IPS-18a (cell line): Measurements from ENCODE around the gene SNX20.

Source experiments
- H3K27ac ChIP-seq: one replicate; pipeline ENCODE4 v1.5.1; 2013; ENCODE audit warnings: low read length
- H3K27me3 ChIP-seq: one replicate; pipeline ENCODE4 v1.6.1; 2013; ENCODE audit warnings: mild to moderate bottlenecking, low read length; ENCODE audit not compliant: control insufficient read depth, insufficient read depth
- H3K36me3 ChIP-seq: one replicate; pipeline ENCODE4 v1.6.1; 2013; ENCODE audit warnings: low read depth, low read length; ENCODE audit not compliant: control insufficient read depth
- H3K4me1 ChIP-seq: one replicate; pipeline ENCODE4 v1.6.1; 2013; ENCODE audit warnings: low read depth, low read length; ENCODE audit not compliant: control insufficient read depth
- H3K4me3 ChIP-seq: one replicate; pipeline ENCODE4 v1.5.1; 2013; ENCODE audit warnings: low read length
- H3K9ac ChIP-seq: one replicate; pipeline ENCODE4 v1.6.1; 2013; ENCODE audit warnings: mild to moderate bottlenecking, low read length, moderate library complexity
- H3K9me3 ChIP-seq: one replicate; pipeline ENCODE4 v1.6.1; 2013; ENCODE audit warnings: low read depth, low read length; ENCODE audit not compliant: control insufficient read depth

The SNX20 gene

DNA sequence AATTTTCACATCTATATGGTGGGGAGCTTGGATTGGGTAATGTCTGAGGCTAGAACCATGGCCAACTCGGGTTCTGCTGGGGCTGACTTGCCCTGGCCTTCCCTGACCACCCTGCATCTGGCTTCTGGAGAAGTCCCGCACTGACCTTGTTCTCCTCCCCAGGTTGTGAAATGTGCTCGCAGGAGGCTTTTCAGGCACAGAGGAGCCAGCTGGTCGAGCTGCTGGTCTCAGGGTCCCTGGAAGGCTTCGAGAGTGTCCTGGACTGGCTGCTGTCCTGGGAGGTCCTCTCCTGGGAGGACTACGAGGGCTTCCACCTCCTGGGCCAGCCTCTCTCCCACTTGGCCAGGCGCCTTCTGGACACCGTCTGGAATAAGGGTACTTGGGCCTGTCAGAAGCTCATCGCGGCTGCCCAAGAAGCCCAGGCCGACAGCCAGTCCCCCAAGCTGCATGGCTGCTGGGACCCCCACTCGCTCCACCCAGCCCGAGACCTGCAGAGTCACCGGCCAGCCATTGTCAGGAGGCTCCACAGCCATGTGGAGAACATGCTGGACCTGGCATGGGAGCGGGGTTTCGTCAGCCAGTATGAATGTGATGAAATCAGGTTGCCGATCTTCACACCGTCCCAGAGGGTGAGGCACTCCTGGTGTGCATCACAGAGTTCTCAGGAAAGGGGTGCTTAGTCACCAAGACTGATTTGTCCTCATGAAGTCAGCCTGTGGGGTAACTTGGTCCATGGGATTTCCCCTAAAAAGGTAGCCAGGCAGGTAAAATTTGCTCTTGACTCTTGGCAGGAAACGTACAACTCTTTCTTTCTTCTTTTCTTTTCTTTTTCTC, 18.4 kb upstream of the SNX20 start:
- H3K9ac ChIP-seq: no peak overlapping the region
- no peak overlapping the region for H3K27ac ChIP-seq
- H3K4me1 ChIP-seq: no peaks in the 10 kb centered on the region
- H3K4me3 ChIP-seq: no peak overlapping the region
- H3K36me3 ChIP-seq: no peaks in the 10 kb centered on the region
- peaks cover 8% of the 10 kb centered on the region for H3K9me3 ChIP-seq
- peaks cover 1% of the 10 kb centered on the region for H3K27me3 ChIP-seq

- Histone ChIP-seq H3K27ac (no peak overlapping the region), H3K36me3 (no peaks in the 10 kb centered on the region), H3K4me1 (no peaks in the 10 kb centered on the region), H3K27me3 (peaks cover 13% of the 10 kb centered on the region), H3K4me3 (no peak overlapping the region), H3K9me3 (no peaks in the 10 kb centered on the region), H3K9ac (no peak overlapping the region)
These were observed 17.0 kb upstream of the SNX20 start for GRCh38 chr16:50697881-50698767.

DNA sequence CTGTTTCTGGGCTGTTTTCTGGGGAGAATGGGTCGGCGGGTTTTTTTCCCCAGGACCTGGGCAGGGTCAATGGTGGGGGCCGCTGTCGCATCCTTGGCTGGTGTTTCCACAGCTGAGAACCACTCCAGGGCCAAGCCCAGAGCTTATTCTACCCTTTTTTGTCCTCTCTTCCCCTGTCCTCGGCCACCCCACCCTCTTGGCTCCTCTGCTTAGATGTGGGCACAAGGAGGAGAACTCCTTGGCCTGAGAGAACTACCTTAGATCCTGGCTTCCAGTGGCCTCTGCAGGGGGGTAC, 16.3 kb upstream of the SNX20 start:
- no peak overlapping the region for H3K4me3 ChIP-seq
- no peak overlapping the region for H3K27ac ChIP-seq
- H3K27me3 ChIP-seq: peaks cover 21% of the 10 kb centered on the region
- H3K9ac ChIP-seq: no peak overlapping the region
- no peaks in the 10 kb centered on the region for H3K4me1 ChIP-seq
- H3K36me3 ChIP-seq: no peaks in the 10 kb centered on the region
- H3K9me3 ChIP-seq: no peaks in the 10 kb centered on the region

GRCh38 chr16:50696575-50697420, 15.7 kb upstream of the SNX20 start:
- peaks cover 24% of the 10 kb centered on the region for H3K27me3 ChIP-seq
- no peak overlapping the region for H3K27ac ChIP-seq
- H3K4me3 ChIP-seq: no peak overlapping the region
- H3K36me3 ChIP-seq: no peaks in the 10 kb centered on the region
- no peaks in the 10 kb centered on the region for H3K4me1 ChIP-seq
- H3K9ac ChIP-seq: no peak overlapping the region
- no peaks in the 10 kb centered on the region for H3K9me3 ChIP-seq

DNA sequence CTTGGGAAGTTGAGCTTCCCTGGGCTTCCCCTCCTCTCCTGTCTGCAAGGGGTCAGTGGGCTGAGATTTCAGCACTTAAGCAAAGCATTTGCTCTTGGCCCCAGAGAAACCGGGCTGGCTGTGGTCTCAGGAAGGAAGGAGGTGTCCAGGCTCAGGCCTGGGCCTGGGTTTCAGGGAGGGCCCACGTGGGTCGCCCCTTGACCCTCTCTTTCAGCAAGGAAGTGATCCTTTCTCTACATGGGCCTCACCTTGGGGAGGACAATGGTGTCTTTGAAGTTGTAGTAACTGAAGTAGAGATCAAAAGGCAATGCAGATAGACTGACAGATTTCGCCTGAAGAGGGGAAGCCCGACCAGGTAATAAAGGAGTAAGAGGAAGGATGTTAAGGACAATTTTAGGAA, 15.0 kb upstream of the SNX20 start:
- H3K9me3 ChIP-seq: no peaks in the 10 kb centered on the region
- H3K27me3 ChIP-seq: peaks cover 24% of the 10 kb centered on the region
- H3K36me3 ChIP-seq: no peaks in the 10 kb centered on the region
- no peak overlapping the region for H3K4me3 ChIP-seq
- H3K4me1 ChIP-seq: no peaks in the 10 kb centered on the region
- H3K9ac ChIP-seq: no peak overlapping the region
- H3K27ac ChIP-seq: no peak overlapping the region

- no peaks in the 10 kb centered on the region for H3K9me3 ChIP-seq
- H3K27ac ChIP-seq: no peak overlapping the region
- peaks cover 24% of the 10 kb centered on the region for H3K27me3 ChIP-seq
- H3K4me3 ChIP-seq: no peak overlapping the region
- H3K36me3 ChIP-seq: no peaks in the 10 kb centered on the region
- H3K9ac ChIP-seq: no peak overlapping the region
- no peaks in the 10 kb centered on the region for H3K4me1 ChIP-seq
These were observed 14.2 kb upstream of the SNX20 start for GRCh38 chr16:50695017-50696000.

DNA sequence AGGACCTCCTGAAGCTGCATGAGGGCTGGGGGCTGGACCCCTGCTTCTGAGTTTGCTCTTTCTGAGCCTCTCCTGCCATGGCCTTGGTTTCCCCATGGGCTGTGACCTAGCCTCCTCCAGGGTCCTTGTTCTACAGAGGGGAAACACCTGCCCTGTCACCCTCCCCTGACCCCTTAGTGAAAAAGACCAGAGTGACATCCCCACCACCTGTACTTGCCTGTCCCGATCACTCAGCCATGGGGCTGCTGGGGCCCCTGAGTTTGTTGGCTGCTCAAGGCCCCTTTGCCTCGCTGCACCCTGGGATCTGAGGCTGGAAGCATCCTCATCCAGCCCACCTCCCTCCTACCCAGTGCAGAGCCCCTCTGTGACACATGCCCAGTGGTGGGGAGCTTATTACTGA, 13.1 kb upstream of the SNX20 start:
- Histone ChIP-seq H3K27me3 (peaks cover 24% of the 10 kb centered on the region), H3K9me3 (no peaks in the 10 kb centered on the region), H3K4me1 (no peaks in the 10 kb centered on the region), H3K4me3 (no peak overlapping the region), H3K27ac (no peak overlapping the region), H3K9ac (no peak overlapping the region), H3K36me3 (no peaks in the 10 kb centered on the region)

GRCh38 chr16:50692999-50693781, 12.1 kb upstream of the SNX20 start, which contains the start of gene NOD2:
Gene NOD2 (plus strand): TSS chr16:50693606. CDS start chr16:50699496, 5,890 bp downstream.
- H3K27ac ChIP-seq: no peak within 1 kb of the TSS
- no peaks in the 10 kb centered on the region for H3K36me3 ChIP-seq
- no peaks in the 10 kb centered on the region for H3K9me3 ChIP-seq
- peak within 1 kb of the TSS; percentile 50 for H3K4me3 ChIP-seq
- H3K4me1 ChIP-seq: no peaks in the 10 kb centered on the region
- H3K27me3 ChIP-seq: peaks cover 24% of the 10 kb centered on the region
- no peak within 1 kb of the TSS for H3K9ac ChIP-seq

DNA sequence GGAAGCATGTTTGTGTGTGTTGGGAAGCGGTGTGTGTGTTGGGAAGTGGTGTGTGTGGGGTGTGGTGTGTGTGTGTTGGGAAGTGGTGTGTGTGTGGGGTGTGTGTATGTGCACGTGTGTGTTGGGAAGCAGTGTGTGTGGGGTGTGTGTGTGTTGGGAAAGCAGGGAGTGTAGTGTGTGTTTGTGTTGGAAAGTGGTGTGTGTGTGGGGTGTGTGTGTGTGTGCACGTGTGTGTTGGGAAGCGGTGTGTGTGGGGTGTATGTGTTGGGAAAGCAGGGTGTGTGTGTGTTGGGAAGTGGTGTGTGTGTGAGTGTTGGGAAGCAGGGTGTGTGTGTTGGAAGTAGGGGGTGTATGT, 11.5 kb upstream of the SNX20 start:
- Histone ChIP-seq H3K4me1 (no peaks in the 10 kb centered on the region), H3K4me3 (no peak overlapping the region), H3K9me3 (no peaks in the 10 kb centered on the region), H3K9ac (no peak overlapping the region), H3K27ac (no peak overlapping the region), H3K27me3 (peaks cover 24% of the 10 kb centered on the region), H3K36me3 (no peaks in the 10 kb centered on the region)

GRCh38 chr16:50690177-50690576, 9.1 kb upstream of the SNX20 start:
- H3K4me1 ChIP-seq: no peaks in the 10 kb centered on the region

More at GRCh38 chr16:50690177-50690576, 9.1 kb upstream of the SNX20 start:
- H3K9me3 ChIP-seq: no peaks in the 10 kb centered on the region
- no peaks in the 10 kb centered on the region for H3K36me3 ChIP-seq
- H3K27ac ChIP-seq: no peak overlapping the region
- H3K27me3 ChIP-seq: peaks cover 24% of the 10 kb centered on the region
- H3K9ac ChIP-seq: no peak overlapping the region
- H3K4me3 ChIP-seq: no peak overlapping the region
